Heart right ventricle (tissue), 16 donors: ENCODE data around the gene PNPLA2. TPM values are rescaled to one million over a fixed set of nuclear protein-coding genes. Genes with fewer than 3 reads are reported as not detected.
A peak's percentile ranks its signal among the peaks of the same experiment; 100 is the strongest.

Source experiments
- ATAC-seq, 8 donors: fragments of 200-7000 bp; cut with Tn5 transposase; one replicate each; pipeline ENCODE4 v1.9.1; 2020; ENCODE audit warnings: mild to moderate bottlenecking in 8 of 8, moderate library complexity in 8 of 8, moderate number of reproducible peaks in 1 of 8
- DNase-seq, 2 donors: peaks; one replicate each; pipeline ENCODE4 v3.0.0-alpha.2; 2020
- H3K27ac ChIP-seq, 10 donors: fragments of 200-600 bp; sonication (generic) in 2 of 10; one replicate each; pipeline versions ENCODE4 v1.5.0 to v1.8.0; 2020 to 2022; ENCODE audit warnings: mild to moderate bottlenecking in 3 of 10
- H3K27me3 ChIP-seq, 7 donors: fragments of 200-600 bp; one replicate each; pipeline ENCODE4 v1.8.0; 2021 to 2022; ENCODE audit warnings: mild to moderate bottlenecking in 2 of 7
- H3K36me3 ChIP-seq, 9 donors: fragments of 200-600 bp; sonication (generic) in 1 of 9; one replicate each; pipeline versions ENCODE4 v1.5.0 to v1.8.0; 2020 to 2022; ENCODE audit warnings: mild to moderate bottlenecking in 2 of 9
- H3K4me1 ChIP-seq, 9 donors: fragments of 200-600 bp; sonication (generic) in 1 of 9; one replicate each; pipeline versions ENCODE4 v1.5.0 to v1.8.0; 2020 to 2022; ENCODE audit warnings: mild to moderate bottlenecking in 4 of 9
- H3K4me3 ChIP-seq, 10 donors: fragments of 200-600 bp; sonication (generic) in 2 of 10; one replicate each; pipeline versions ENCODE4 v1.5.0 to v1.8.0; 2020 to 2022; ENCODE audit warnings: mild to moderate bottlenecking in 7 of 10, moderate library complexity in 2 of 10
- H3K9me3 ChIP-seq, 11 donors: fragments of 200-600 bp in 10 of 11; sonication (generic) in 2 of 11; one replicate each; pipeline versions ENCODE4 v1.5.0 to v1.8.0; 2013 to 2022; ENCODE audit warnings: mild to moderate bottlenecking in 2 of 11, control low read depth in 1 of 11, moderate library complexity in 1 of 11
- CTCF ChIP-seq, 9 donors: fragments of 200-600 bp; sonication (generic) in 2 of 9; IDR thresholded peaks; one replicate each; pipeline versions ENCODE4 v1.5.0 to v1.8.0; 2021 to 2022; ENCODE audit warnings: antibody characterized with exemption in 9 of 9, mild to moderate bottlenecking in 5 of 9, moderate library complexity in 1 of 9
- WGBS, 2 donors: extraction: QIAGEN DNeasy Blood & Tissue Kit; methylation state at CpG; one replicate each; pipeline ENCODE4 v1.1.7; 2013; ENCODE audit warnings: inconsistent platforms in 1 of 2; 5-methylcytosine and 5-hydroxymethylcytosine counted together
- intact Hi-C, 10 donors: fragments of 100-400 bp; cut with DNase I; formaldehyde crosslinking; loops; one replicate each; pipeline versions ENCODE4 v1.11.1 to v1.14.2; 2022
- polyA plus RNA-seq, 2 donors: library from polyadenylated mRNA; stranded (reverse); fragments of 200-250 nt; gene quantifications; one replicate each; pipeline ENCODE4 v1.2.3, GENCODE V29; 2013
- total RNA-seq, 10 donors: library from RNA; stranded (reverse); fragmentation: NEBNext Ultra II Directional in 3 of 10; extraction: Animal tissue kit (Norgen Biotek cat#: 25700) in 3 of 10; gene quantifications; one replicate each; pipeline versions ENCODE4 v1.2.1 to v1.2.4, GENCODE V29; 2021 to 2023
- donor health status: Arrhythmogenic right ventricular cardiomyopathy.
- donor health status: ischemic (EF 13 %, LVEDD 7.1; RV severe dilation, severe dysfunction).
- donor health status: healthy with polysubstance abuse.
- donor health status: DM: no; HTN: yes; CAD: no.
- donor health status: DM: no; HTN: no; CAD: no.
- donor health status: ischemic (EF 25% LVEDD 6.9; RV normal size, moderate dysfunction).
- donor health status: ischemic (EF 25% LVEDD 5.7; RV mildly dilated, moderate dysfunction).
- donor health status: healthy.
- donor health status: DM: yes; HTN: yes; CAD: no.
- donor health status: Ischemic cardiomyopathy.
- donor health status: ischemic (EF 35%, LVEDD 5.7; RV mildly dilated, moderate dysfunction).
- donor health status: nonischemic (EF 11% LVEDD 7.7; RV severe dilation, severe dysfunction).
- donor health status: DM: yes; HTN: yes; CAD: no.
- donor health status: PGD.
- donor health status: ischemic (EF 29% LVEDD 5.4; RV normal size, mild dysfunction).
- donor health status: nonischemic (EF 23%, LVEDD 6.1; RV moderate dilation, normal function).

Gene PNPLA2
- total and polyA plus RNA-seq, 12 donors, result 114 to 359 (median 247) TPM

DNA sequence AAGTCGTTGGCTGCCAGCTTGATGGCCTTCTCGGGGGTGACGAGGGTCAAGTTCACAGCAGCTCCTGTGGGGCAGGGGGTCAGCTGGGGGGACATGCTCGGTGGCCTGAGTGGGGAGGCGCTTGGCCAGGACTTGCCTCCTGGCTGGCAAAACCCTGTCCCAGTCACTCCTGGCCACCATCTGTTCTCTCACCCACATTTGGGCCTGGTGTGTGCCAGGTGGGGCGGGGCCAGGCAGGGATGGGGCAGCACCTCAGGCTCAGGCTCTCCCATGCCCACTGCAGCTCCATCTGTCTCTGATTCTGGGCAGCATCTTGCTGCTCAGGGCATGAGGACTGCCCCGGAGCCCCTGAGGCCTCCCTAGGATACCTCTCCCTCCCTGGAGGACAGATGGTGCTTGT is 25.2 kb upstream of the PNPLA2 start:
- no peak for ATAC-seq
- H3K27ac ChIP-seq, result no peak overlapping the region
- no peak for TF ChIP-seq CTCF (IDR thresholded peaks at IDR 0.05)
- intact Hi-C loops, result no loop called here
- peak in 1 of 2 donors; percentile 13 for DNase-seq
- peaks cover 17 to 41% (median 29%) of the 10 kb centered on the region in 9 donors for H3K4me1 ChIP-seq
- H3K27me3 ChIP-seq, result peaks cover 0 to 24% (median 16%) of the 10 kb centered on the region in 7 donors
- peaks cover 0 to 24% (median 0%) of the 10 kb centered on the region in 9 donors for H3K36me3 ChIP-seq
- 84 to 92% methylated on average over 7 of the region's 7 CpGs for WGBS, 2 donors
- no peaks in the 10 kb centered on the region for H3K9me3 ChIP-seq
- H3K4me3 ChIP-seq, result no peak overlapping the region

- Histone ChIP-seq H3K27me3 (peaks cover 0 to 18% (median 12%) of the 10 kb centered on the region in 7 donors), H3K4me3 (no peak overlapping the region), H3K4me1 (peaks cover 17 to 44% (median 30%) of the 10 kb centered on the region in 9 donors), H3K36me3 (peaks cover 0 to 28% (median 0%) of the 10 kb centered on the region in 9 donors), H3K9me3 (no peaks in the 10 kb centered on the region), H3K27ac (no peak overlapping the region)
- DNase-seq (peak in 1 of 2 donors; percentile 11), ATAC-seq (no peak)
- no peak for TF ChIP-seq CTCF (IDR thresholded peaks at IDR 0.05)
- WGBS, 2 donors, result 92 to 93% methylated on average over 30 to 31 of the region's 31 CpGs
- intact Hi-C loops, result loop anchor here in 1 of 10 donors (2.0 kb wide), 1 partner anchor 13 kb away; no protein-coding TSS in a partner anchor
Observed at GRCh38 chr11:794013-794765, 24.5 kb upstream of the PNPLA2 start.

DNA sequence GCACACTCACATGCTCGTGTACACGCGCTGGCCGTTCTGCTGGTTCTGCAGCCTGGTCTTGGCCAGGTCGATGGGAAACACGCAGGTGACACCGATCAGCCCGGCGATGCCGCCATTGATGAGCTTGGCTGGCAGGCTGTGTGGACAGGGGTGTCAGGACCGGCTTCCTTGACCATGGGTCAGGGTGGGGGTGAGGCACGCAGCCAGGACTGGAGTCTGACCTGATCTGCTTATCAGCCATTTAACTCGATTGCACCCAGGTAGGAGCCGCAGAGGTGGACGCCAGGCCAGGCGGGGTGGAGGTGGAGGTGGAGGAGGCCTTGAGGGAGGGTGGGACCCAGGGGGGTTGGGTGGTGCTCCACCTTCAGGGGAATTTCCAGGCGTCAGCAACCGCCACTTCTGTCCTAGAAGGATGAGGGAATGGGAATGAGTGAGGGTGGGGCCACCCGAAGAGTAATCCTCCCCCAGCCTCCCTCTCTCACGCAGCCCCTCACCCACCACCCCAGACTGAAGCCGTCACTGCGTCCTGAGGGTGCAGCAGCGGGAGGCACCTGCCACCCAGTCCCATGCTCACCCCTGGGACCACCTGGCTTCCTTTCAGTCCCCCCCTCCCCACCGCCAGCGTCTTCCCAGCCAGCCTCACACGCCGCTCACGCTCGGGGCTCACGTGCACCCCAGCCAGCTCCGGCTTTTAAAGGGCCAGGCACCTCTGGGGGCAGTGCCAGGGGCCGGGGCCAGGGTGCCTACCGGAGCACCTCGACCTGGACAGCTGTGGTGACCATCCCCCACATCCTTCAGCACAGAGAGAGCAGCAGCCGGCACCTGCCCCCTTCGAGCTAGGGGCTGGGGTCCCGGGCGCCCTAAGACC is 23.7 kb upstream of the PNPLA2 start:
- Histone ChIP-seq H3K27ac (peak overlapping the region in 4 of 10 donors; percentile 79 to 89 (median 88)), H3K27me3 (peaks cover 0 to 10% (median 6%) of the 10 kb centered on the region in 7 donors), H3K36me3 (peaks cover 0 to 36% (median under 1%) of the 10 kb centered on the region in 9 donors), H3K9me3 (no peaks in the 10 kb centered on the region), H3K4me1 (peaks cover 17 to 42% (median 30%) of the 10 kb centered on the region in 9 donors), H3K4me3 (peak overlapping the region in 9 of 10 donors; percentile 45 to 99 (median 83))
- DNase-seq (peak in 1 of 2 donors; percentile 17), ATAC-seq (no peak)
- TF ChIP-seq CTCF (IDR thresholded peaks at IDR 0.05), result no peak
- 64 to 65% methylated on average over 37 to 38 of the region's 38 CpGs for WGBS, 2 donors
- intact Hi-C loops, result loop anchor here in 1 of 10 donors (2.0 kb wide), 1 partner anchor 14 kb away; no protein-coding TSS in a partner anchor
